K562 treated with DMSO at 1 percent for 12 hours (cell line): Measurements from ENCODE around the gene UTP3. TPM values are rescaled to one million over a fixed set of nuclear protein-coding genes. Genes with fewer than 3 reads are reported as not detected.

Experiments
- total RNA-seq: library from RNA; unstranded; fragments of 300-600 nt; gene quantifications from 2 replicates; pipeline ENCODE4 v1.2.3, GENCODE V29; 2022; ENCODE audit not compliant: insufficient read depth

UTP3 gene, protein sequence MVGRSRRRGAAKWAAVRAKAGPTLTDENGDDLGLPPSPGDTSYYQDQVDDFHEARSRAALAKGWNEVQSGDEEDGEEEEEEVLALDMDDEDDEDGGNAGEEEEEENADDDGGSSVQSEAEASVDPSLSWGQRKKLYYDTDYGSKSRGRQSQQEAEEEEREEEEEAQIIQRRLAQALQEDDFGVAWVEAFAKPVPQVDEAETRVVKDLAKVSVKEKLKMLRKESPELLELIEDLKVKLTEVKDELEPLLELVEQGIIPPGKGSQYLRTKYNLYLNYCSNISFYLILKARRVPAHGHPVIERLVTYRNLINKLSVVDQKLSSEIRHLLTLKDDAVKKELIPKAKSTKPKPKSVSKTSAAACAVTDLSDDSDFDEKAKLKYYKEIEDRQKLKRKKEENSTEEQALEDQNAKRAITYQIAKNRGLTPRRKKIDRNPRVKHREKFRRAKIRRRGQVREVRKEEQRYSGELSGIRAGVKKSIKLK
- total RNA-seq: 16.5 and 28.1 TPM in 2 replicates

DNA sequence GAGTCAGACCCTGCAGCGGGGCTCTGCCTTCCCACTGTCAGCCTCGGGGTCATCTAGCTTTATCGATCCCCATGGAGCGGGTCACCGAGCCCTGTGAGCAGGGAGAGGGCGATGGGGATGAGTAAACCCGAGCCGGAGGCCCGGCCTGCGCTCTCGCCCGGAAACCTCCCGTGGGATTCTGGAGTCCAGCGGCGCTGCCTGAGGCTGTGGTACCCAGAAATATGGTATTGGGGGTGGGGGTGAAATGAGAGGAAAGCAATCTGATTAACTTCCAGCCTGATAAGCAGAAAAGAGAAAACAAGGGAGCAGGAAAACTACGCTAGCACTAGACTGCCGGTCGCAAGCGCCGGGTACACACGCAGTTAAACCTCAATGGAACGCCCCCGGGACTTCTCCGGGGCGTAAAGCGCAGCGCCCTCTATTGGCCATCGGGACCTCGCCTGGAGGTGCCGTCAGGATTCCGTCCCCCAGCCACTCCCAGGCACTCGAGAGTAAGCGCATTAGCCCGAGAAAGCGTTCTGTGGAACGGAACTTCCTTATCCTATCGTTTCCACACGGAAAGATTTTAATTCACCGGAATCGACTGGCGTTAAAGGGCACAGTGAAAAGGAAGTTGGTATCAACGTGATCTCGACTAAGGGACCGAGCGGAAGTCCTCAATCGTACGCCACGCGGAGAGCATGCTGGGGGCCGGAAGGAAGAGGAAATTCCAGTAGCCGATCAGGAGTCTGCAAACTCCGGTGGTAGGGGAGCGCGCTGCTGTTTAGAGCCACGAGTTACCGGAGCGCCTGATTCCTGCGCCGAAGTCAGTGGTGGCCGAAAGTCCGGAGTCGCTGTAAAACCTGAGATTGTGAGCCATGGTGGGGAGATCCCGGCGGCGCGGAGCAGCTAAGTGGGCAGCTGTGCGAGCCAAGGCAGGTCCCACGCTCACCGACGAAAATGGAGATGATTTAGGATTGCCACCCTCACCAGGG lies at the start of gene UTP3:
Gene UTP3, plus strand, starts transcription at position 712 of the 974 bp plus-strand sequence. Its CDS starts 146 bp downstream, at position 858.

DNA sequence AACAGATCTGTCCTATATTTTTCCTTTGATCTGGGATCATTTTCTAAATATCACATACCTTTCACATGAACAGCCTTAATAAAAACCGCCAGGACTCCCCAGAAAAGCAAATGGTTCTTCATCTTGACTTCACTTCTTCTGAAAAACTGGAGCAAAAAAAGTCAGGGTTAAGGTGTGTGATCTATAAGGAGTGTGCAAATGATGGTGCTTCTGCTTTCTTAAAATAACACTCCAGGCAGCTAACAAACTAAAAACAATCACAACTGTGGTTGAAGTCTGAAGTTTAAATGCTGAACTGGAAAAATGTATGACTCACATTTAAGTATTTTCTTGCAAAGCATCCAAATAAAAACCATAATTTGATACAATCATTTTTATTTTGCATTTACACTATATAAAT lies 22.0 kb upstream of the UTP3 start, which contains the start of gene JCHAIN:
Gene JCHAIN, minus strand, starts transcription at position 140 of the 400 bp plus-strand sequence. Its CDS starts 18 bp downstream, at position 122.

DNA sequence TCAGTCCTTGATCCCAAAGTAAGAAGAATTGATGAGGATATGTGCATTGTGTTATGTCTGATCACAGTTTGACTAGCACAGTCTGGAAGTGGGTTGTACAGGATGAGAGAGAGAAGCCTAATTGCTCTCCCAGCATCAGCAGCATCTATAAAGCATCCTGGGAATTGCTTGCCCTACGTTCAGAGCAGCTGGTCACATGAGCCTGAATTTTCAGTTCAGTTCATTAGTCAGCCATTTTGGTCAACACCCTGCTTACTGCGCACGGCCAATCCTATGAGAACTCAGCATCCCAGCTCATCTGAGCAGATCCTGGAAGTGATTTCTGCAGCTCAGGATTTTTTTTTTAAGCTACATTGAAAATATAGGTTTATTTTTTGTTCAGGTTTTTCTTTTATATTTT lies 33.4 kb downstream of the UTP3 start, which contains the start of gene RUFY3:
Gene RUFY3, plus strand, starts transcription at position 218 of the 400 bp plus-strand sequence. CDS start 610 bp downstream, outside the sequence.

Other genes with a start within 250 kb of the UTP3 start
- gene MUC7, start 216.3 kb upstream of the UTP3 start, total RNA-seq: not detected in 2 replicates
- not detected in 2 replicates for gene AMTN, start 170.0 kb upstream of the UTP3 start, total RNA-seq
- gene AMBN, start 96.3 kb upstream of the UTP3 start, total RNA-seq: not detected in 2 replicates
- gene ENAM, start 59.8 kb upstream of the UTP3 start, total RNA-seq: not detected in 2 replicates
- gene JCHAIN, start 22.0 kb upstream of the UTP3 start, total RNA-seq: not detected in 2 replicates
- gene RUFY3, start 33.4 kb downstream of the UTP3 start, total RNA-seq: 7.4 and 32.3 TPM in 2 replicates
- 31.5 and 53.5 TPM in 2 replicates for gene GRSF1, start 151.4 kb downstream of the UTP3 start, total RNA-seq
- gene MOB1B, start 213.8 kb downstream of the UTP3 start, total RNA-seq: 4.1 and 27.8 TPM in 2 replicates